Calu3 (cell line): Measurements from ENCODE around the gene ZNF668. TPM values are rescaled to one million over a fixed set of nuclear protein-coding genes. Genes with fewer than 3 reads are reported as not detected.

Source experiments
- BruUV-seq: library from RNA; stranded (reverse); fragments of 400-500 nt; replicated peaks from 2 replicates; lab custom pipeline; 2021; lab: Mats Ljungman, UMichigan
- CTCF ChIA-PET: fragments of 300-600 bp; sonication (Branson Sonifier 250); formaldehyde crosslinking; loops from one replicate; lab custom pipeline; 2022; ENCODE audit warnings: antibody characterized with exemption; lab: Charles Lee
- DNase-seq: peaks from one replicate; pipeline ENCODE4 v3.0.0; 2022
- H3K27ac Mint-ChIP-seq: one replicate; pipeline ENCODE4 v1.8.0; 2022; ENCODE audit warnings: mixed read lengths; ENCODE audit not compliant: unreplicated experiment
- H3K27me3 Mint-ChIP-seq: one replicate; pipeline ENCODE4 v1.8.0; 2022; ENCODE audit warnings: mixed read lengths; ENCODE audit not compliant: unreplicated experiment
- H3K36me3 Mint-ChIP-seq: one replicate; pipeline ENCODE4 v1.8.0; 2022; ENCODE audit warnings: mild to moderate bottlenecking, moderate library complexity, mixed read lengths; ENCODE audit not compliant: insufficient read depth, unreplicated experiment
- H3K4me1 Mint-ChIP-seq: one replicate; pipeline ENCODE4 v1.8.0; 2022; ENCODE audit warnings: mild to moderate bottlenecking, low read depth, mixed read lengths; ENCODE audit not compliant: unreplicated experiment
- H3K4me3 Mint-ChIP-seq: one replicate; pipeline ENCODE4 v1.8.0; 2022; ENCODE audit warnings: mild to moderate bottlenecking, low read depth, moderate library complexity, mixed read lengths; ENCODE audit not compliant: unreplicated experiment
- H3K9me3 Mint-ChIP-seq: one replicate; pipeline ENCODE4 v1.8.0; 2022; ENCODE audit warnings: low read depth, mixed read lengths; ENCODE audit not compliant: unreplicated experiment
- intact Hi-C: fragments of 100-400 bp; cut with micrococcal nuclease; formaldehyde crosslinking; loops from one replicate; pipeline ENCODE4 v1.10.0; 2022; ENCODE audit not compliant: unreplicated experiment
- total RNA-seq: library from RNA; stranded (reverse); gene quantifications from 2 replicates; pipeline ENCODE4 v1.2.3, GENCODE V29; 2022
- TF ChIP-seq, protein P1 (sequence below): fragments of 200-600 bp; IDR thresholded peaks from one replicate; pipeline ENCODE4 v1.8.0; 2022; ENCODE audit warnings: antibody characterized with exemption; ENCODE audit not compliant: unreplicated experiment

The ZNF668 gene
- total RNA-seq, 1 experiment from 2014 or later, result 12.5 TPM

DNA sequence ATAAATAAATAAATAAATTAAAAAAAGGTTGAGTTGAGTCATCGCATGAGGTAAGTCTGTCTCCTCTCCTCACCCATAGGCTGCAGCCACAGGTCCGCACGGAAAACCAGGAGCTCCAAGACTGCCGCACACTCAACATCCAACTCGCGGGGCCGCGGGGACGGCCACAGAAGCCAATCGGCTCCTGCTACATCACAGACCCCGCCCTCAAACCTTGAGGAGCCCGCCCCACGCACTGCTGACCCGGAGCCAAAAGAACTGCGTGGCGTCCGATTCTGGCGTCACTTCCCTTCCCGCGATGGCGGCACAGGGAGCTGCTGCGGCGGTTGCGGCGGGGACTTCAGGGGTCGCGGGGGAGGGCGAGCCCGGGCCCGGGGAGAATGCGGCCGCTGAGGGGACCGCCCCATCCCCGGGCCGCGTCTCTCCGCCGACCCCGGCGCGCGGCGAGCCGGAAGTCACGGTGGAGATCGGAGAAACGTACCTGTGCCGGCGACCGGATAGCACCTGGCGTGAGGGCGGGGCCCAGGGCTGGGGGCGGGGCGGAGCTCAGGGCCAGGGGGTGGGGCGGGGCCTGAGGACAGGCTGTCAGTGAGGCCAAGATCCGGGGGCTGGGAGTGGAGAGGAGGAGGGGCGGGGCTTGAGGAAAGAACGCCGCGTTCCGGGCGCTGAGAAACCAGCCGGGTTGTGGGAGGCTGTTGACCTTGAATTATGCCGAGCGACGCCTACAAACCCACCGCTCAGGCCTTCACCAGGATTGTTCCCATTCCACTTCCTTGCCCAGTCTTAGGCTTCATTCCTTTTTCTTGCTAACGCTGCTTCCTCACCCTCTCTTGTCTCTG, 43.6 kb upstream of the ZNF668 start, which contains the start of gene KAT8:
KAT8 (plus strand) TSS at position 281 of the 839 bp plus-strand sequence; CDS start at position 299, 18 bp downstream.
- CTCF ChIA-PET, result interaction anchor here (0.6 to 2.1 kb wide), 15 partner anchors 12 to 334 kb away, joined by 3 to 30 read pairs (median 4); partner anchors contain the start of genes FUS, HSD3B7, PRSS8 and ZNF843
- Mint-ChIP-seq H3K4me1 (peaks cover 30% of the 10 kb centered on the region), H3K36me3 (peaks cover 96% of the 10 kb centered on the region), H3K27ac (peak within 1 kb of the TSS; percentile 87), H3K9me3 (no peaks in the 10 kb centered on the region), H3K27me3 (no peaks in the 10 kb centered on the region), H3K4me3 (peak within 1 kb of the TSS; percentile 88)
- TSS peak; percentile 69 for BruUV-seq
- DNase-seq, result peak; percentile 99
- TF ChIP-seq, protein P1, sequence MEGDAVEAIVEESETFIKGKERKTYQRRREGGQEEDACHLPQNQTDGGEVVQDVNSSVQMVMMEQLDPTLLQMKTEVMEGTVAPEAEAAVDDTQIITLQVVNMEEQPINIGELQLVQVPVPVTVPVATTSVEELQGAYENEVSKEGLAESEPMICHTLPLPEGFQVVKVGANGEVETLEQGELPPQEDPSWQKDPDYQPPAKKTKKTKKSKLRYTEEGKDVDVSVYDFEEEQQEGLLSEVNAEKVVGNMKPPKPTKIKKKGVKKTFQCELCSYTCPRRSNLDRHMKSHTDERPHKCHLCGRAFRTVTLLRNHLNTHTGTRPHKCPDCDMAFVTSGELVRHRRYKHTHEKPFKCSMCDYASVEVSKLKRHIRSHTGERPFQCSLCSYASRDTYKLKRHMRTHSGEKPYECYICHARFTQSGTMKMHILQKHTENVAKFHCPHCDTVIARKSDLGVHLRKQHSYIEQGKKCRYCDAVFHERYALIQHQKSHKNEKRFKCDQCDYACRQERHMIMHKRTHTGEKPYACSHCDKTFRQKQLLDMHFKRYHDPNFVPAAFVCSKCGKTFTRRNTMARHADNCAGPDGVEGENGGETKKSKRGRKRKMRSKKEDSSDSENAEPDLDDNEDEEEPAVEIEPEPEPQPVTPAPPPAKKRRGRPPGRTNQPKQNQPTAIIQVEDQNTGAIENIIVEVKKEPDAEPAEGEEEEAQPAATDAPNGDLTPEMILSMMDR, result no peak
- intact Hi-C loops, result loop anchor here (1.0 to 2.0 kb wide), 2 partner anchors 17 to 43 kb away; partner anchors contain the start of genes PRSS8, ZNF646 and ZNF668

DNA sequence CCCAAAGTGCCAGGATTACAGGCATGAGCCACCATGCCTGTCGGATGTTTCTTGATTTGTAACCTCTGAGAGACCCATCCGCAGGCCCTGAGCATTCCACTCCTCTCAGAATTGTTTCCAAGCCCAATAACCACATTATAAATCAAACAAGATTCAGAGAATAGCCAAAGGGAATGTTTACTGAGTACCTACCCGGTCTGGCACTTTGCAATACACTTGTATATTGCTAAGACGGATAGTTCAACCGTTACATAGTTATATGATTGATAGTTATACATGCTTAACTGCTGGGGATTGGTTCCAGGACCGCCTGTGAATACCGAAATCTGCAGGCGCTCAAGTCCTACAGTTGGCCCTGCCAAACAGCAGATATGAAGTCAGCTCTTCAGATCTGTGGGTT, 40.4 kb upstream of the ZNF668 start:
- Mint-ChIP-seq H3K27ac (peak overlapping the region; percentile 66), H3K36me3 (peaks cover 82% of the 10 kb centered on the region), H3K4me1 (peaks cover 46% of the 10 kb centered on the region), H3K27me3 (no peaks in the 10 kb centered on the region), H3K4me3 (peak overlapping the region; percentile 33), H3K9me3 (no peaks in the 10 kb centered on the region)
- TF ChIP-seq, protein P1, result no peak
- CTCF ChIA-PET, result interaction anchor here (0.9 to 2.4 kb wide), 3 partner anchors 15 to 28 kb away, joined by 3 to 13 read pairs (median 4); no protein-coding TSS in a partner anchor
- no TSS peak for BruUV-seq
- DNase-seq, result no peak
- intact Hi-C loops, result no loop called here

DNA sequence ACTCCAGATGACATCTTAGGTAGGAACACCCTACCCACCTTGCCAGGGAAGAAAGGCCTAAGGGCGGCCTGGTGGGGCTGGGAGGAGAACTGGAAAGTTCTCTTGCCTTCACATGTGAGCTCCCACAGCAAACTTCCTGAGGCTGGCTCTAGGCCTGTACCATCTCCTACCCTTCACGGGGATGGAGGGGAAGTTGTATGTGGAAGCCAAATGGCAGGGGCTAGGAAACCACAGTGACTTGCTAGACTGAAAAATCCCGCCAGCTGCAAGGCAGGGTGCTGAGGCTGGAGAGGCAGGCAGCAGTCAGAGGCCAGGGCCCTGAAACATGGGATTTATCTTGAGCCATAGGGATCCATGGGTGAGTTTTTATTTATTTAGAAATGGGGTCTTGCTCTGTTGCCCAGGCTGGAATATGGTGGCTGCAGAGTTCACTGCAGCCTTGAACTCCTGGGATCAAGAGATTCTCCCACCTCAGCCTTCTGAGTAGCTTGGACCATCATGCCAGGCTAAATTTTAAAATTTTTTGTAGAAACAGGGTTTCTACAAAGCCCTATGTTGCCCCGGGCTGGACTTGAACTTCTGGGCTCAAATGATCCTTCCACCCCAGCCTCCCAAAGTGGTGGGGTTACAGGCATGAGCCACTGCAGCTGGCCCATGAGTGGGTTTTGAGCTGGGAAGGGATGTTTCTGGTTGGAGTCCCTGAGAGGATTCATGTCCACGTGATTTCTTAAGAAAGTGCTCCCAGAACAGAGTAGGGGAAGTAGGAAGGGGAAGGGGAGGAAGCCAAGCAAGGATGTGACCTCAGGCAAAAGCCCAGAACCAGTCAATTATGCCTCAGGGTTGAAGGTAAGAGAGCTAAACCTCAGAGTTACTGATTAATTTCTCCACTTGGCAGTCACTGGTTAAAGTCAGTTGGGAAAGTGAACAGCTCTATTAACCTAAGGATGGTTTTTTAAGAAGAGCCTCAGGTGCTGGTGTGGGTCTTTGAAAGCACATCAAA, 39.4 kb upstream of the ZNF668 start:
- peak overlapping the region; percentile 66 for H3K27ac Mint-ChIP-seq
- peaks cover 44% of the 10 kb centered on the region for H3K4me1 Mint-ChIP-seq
- peak; percentile 40 for DNase-seq
- TF ChIP-seq, protein P1, result no peak
- CTCF ChIA-PET, result interaction anchor here (0.8 to 2.4 kb wide), 6 partner anchors 13 to 44 kb away, joined by 3 to 13 read pairs (median 4); no protein-coding TSS in a partner anchor
- H3K9me3 Mint-ChIP-seq, result no peaks in the 10 kb centered on the region
- BruUV-seq, result no TSS peak
- no peaks in the 10 kb centered on the region for H3K27me3 Mint-ChIP-seq
- peak overlapping the region; percentile 33 for H3K4me3 Mint-ChIP-seq
- intact Hi-C loops, result no loop called here
- H3K36me3 Mint-ChIP-seq, result peaks cover 80% of the 10 kb centered on the region

DNA sequence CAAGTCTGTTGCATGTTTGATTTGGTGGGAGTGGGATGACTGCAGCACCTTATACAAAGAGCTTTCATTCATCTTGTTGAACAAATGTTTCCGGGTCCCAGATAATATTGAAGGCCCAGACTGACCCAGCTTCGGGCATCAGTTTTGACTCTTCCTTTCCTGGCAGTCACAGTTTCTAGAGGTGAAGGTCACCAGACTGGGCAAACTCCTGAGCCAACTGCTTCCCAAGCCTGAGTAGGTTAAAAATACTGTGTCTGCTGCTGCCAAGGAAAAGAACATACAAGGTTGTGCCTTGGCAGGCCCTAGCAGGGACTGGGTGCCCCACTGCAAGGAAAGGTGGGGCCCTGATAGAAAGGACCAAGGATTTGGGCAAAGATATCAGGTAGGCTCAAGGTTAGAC, 38.7 kb upstream of the ZNF668 start:
- intact Hi-C loops, result no loop called here
- Mint-ChIP-seq H3K4me1 (peaks cover 46% of the 10 kb centered on the region), H3K27me3 (no peaks in the 10 kb centered on the region), H3K36me3 (peaks cover 80% of the 10 kb centered on the region), H3K27ac (no peak overlapping the region), H3K9me3 (no peaks in the 10 kb centered on the region), H3K4me3 (no peak overlapping the region)
- CTCF ChIA-PET, result interaction anchor here (1.2 kb wide), 1 partner anchor 45 kb away, joined by 3 read pairs; no protein-coding TSS in a partner anchor
- no TSS peak for BruUV-seq
- DNase-seq, result no peak
- TF ChIP-seq, protein P1, result no peak
